Measurements from ENCODE around the gene ELMO1.

DNA sequence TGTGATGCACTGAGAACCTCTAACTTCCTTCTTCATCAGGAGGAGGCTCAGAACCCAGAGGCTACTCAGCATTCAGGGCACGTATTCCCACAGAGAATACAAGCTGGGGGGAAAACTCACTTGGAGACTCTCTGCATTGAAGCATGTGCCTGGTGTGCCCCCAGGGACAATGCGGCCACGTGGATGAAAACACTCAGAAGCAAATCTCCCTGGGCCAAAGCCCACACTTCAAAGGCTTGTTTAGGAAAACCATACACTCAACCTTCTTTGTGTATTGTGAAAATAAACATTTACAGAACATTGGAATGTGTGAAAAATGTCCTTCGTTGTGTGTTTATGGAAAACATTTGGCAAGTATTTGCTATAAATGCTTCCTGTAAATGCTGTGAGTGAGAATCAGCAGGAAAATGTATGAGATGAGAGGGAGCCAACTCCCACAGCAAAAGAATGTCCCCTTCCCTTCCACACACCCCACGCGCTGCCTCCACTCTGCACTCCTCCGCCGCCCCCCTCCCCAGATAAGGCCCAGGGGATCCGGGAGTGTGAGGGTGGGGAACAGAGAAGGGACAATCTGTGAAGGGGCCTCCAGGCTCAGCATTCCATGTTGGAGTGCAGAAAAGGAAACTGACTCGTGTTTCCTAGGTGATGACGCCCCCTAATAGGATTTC, 339.5 kb downstream of the ELMO1 start:
- TF ChIP-seq, protein P1, sequence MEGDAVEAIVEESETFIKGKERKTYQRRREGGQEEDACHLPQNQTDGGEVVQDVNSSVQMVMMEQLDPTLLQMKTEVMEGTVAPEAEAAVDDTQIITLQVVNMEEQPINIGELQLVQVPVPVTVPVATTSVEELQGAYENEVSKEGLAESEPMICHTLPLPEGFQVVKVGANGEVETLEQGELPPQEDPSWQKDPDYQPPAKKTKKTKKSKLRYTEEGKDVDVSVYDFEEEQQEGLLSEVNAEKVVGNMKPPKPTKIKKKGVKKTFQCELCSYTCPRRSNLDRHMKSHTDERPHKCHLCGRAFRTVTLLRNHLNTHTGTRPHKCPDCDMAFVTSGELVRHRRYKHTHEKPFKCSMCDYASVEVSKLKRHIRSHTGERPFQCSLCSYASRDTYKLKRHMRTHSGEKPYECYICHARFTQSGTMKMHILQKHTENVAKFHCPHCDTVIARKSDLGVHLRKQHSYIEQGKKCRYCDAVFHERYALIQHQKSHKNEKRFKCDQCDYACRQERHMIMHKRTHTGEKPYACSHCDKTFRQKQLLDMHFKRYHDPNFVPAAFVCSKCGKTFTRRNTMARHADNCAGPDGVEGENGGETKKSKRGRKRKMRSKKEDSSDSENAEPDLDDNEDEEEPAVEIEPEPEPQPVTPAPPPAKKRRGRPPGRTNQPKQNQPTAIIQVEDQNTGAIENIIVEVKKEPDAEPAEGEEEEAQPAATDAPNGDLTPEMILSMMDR (IDR thresholded peaks at IDR 0.05): no peak
- no peak for TF ChIP-seq POLR2A (IDR thresholded peaks at IDR 0.05)

Data from body of pancreas (tissue), 4 donors.